GM19438 (cell line): ENCODE measurements around the gene ANKRD33.

ENCODE experiments used
- ATAC-seq: cut with Tn5 transposase; IDR thresholded peaks from one replicate; pipeline ENCODE4 v1.9.1; 2021; ENCODE audit warnings: low read depth; ENCODE audit not compliant: unreplicated experiment

Gene ANKRD33, protein sequence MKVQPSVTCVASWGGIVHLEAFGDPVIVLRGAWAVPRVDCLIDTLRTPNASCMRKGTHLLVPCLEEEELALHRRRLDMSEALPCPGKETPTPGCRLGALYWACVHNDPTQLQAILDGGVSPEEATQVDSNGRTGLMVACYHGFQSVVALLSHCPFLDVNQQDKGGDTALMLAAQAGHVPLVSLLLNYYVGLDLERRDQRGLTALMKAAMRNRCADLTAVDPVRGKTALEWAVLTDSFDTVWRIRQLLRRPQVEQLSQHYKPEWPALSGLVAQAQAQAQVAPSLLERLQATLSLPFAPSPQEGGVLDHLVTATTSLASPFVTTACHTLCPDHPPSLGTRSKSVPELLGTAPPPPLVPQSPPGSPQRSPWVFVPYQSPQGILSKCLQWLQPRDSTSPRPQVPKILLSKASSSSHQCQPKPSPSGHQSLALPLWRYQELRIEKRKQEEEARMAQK

GRCh38 chr12:51887476-51888315 is at the start of gene ANKRD33:
Gene ANKRD33 (plus strand): TSS chr12:51888103. CDS start chr12:51888187, 84 bp downstream.
- no peak for ATAC-seq

- no peak for ATAC-seq
Measured at GRCh38 chr12:51838762-51839161, 49.1 kb upstream of the ANKRD33 start.

GRCh38 chr12:51839310-51839947 is 48.5 kb upstream of the ANKRD33 start:
- no peak for ATAC-seq

DNA sequence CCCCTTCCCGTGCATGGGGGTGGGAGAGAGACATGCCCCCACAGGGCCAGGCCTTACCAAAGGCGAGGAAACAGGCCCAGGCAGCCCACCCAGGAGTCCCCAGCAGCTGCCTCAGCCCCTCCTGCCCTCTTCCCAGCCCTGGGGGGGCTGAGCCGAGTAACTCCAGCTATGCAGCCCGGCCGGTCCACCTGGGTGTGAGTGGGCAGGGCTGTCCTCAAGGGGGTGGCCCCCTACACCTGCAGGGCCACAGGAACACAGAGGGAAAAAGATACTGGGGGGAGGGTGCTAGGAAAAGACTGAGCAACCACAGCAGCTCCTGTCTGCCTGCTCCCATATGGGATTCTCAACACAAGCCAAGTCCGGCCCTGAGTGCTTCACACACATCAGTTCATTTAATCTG is 46.9 kb upstream of the ANKRD33 start:
- no peak for ATAC-seq

GRCh38 chr12:51841727-51842126 is 46.2 kb upstream of the ANKRD33 start:
- ATAC-seq = no peak

DNA sequence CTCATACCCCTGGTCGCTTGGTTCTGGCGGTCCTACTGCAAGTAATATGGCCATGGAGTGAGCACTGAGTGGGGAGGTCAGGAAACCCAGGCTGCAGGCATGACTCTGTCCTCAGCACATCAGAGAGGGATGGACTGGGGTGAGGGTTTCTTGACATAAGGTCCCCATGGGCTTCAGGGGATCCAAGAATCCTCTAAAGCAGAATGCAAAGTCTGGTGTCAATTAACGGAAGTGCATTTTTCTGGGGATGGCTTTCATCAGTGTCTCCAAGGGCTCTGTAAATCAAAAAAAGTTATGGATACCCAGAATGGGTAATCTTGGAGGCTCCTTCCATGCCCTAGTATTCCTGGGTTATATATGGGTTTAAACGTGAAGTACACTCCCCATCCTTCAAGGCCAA is 43.0 kb upstream of the ANKRD33 start:
- no peak for ATAC-seq

GRCh38 chr12:51845482-51845881 is 42.4 kb upstream of the ANKRD33 start:
- ATAC-seq = no peak

- ATAC-seq = no peak
Measured at GRCh38 chr12:51846271-51846691, 41.6 kb upstream of the ANKRD33 start.

DNA sequence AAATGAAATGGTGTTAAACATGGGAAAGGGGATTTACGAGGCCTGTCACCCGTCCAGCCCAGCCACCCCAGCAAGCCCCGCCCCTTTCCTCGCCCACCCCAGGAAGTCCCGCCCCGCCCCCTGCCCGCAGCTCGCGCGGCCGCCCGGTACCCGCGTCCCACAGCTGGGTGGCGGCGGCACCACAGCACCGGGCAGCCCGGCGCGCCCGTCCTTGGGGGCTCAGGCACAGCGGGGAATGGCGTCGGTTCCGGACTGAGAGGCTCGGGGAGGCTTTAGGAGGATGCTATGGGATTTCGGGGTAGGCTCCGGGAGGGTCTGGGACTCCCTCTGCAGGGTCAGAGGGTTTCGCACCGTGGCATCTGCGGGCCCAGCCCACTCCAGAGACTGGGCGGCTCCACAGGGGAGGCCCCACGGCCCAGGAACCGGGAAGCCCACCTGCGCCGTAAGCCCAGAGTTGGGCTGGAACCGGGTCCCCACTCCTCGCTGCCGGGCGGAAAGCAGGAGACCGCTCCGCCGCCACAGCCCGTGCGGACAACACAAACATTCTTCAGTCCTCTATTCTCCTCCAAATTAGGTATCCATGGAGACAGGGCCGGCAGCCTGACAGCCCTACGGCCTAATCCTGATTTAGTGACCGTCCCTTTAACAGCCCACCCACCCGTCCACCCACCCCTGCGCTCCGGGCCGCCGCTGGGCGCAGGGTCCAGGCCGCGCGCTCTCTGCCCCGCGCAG is 40.8 kb upstream of the ANKRD33 start:
- ATAC-seq = no peak

DNA sequence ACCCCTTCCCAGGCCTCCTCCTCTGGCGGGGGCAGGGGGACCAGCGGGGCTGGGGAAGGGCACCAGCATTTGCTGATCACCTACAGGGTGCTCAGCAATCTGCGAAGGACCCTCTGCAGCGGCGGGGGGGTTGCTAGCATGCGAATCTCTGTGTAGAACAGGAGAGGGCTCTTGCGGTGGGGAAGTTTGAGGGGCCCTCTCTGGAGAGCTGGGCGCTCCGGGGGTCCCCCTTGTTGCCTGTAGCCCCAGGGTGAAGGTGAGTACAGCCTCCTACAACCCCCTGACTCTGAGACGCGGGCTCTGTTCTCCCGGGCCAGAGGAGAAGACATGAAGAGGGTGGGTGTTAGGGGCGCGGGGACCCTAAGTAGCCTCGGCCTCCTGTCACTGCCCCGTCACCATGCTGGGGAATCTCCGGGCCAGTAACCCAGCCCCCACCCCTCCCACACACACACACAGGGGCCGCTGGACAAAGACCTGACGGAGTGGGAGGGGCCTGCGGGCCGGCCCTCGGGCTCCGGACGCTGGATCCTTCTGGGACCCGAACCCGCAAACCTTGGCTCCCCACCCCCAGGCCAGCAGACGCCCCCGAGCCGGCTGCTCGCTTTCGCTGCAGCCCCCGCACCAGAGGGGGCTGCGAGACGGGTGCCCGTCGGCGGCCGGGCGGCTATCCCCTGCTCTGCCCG is 40.1 kb upstream of the ANKRD33 start:
- ATAC-seq = no peak

DNA sequence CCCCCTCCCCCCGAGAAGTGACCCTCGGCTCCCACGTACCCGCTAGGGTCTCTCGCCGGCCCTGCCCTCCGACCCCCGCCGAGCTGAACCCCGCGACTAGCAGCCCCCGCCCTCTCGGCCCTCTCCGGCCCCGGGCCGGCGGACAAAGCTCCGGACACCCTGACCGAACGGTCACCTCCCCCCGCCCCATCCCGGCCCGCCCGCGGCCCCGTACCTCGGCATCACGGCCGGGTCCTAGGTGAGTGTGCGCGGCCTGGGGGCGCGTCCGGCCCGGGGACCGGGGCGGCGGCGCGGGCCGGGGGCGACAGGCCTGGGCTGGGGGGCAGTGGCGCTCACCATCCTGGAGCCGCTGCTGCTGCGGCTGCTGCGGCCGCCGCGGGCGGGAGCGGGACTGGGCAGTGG is 39.6 kb upstream of the ANKRD33 start, which contains the start of gene FIGNL2:
FIGNL2 (minus strand) TSS at position 393 of the 402 bp plus-strand sequence. CDS start 26,305 bp downstream, outside the sequence.
- no peak for ATAC-seq

GRCh38 chr12:51848841-51849735 is 38.8 kb upstream of the ANKRD33 start:
- no peak for ATAC-seq

DNA sequence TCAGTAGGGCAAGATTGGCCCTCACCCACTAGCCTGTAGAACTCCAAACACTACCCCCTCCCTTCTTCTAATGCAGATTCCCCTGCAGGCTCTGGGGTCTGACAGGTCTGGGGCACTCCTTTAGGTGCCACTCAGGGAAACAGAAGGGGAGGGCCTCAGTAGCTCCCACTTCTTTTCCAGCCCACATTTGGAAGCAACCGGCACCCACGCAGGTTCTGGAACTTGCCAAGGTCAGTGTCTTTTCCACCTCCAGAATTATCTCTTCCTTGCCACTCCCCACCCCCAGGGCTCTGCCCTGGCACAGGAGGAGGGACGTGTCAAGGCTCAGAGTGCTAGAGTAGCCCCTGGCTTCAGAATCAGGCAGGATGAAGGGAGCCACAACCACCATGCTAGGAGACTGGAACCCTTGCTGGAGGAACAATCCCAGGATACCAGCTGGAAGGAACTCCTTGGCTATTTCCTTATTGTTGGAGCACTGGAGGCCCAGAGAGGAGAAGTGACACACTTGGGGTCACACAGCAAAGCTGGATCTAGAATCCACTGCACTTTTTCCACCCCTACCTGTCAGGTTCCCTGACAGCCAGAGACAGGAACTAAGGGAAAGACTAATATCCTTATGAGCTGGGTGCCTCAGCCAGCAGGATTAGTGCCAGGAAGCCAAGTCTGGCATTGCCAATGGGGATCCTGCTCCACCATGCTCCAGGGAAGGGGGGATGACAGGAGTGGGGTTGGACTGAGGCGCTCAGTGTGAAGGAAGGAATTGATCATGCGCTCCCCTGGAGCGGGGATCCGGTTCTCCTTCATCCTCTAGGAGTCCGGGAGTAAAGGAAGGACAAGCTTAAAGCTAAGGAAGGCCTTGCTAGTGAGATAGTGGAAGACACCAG is 37.6 kb upstream of the ANKRD33 start:
- ATAC-seq = no peak

- no peak for ATAC-seq
Measured at GRCh38 chr12:51850965-51851299, 37.0 kb upstream of the ANKRD33 start.

GRCh38 chr12:51851413-51852124 is 36.3 kb upstream of the ANKRD33 start:
- ATAC-seq = no peak

GRCh38 chr12:51852404-51853137 is 35.3 kb upstream of the ANKRD33 start:
- ATAC-seq = no peak
